Calu3 (cell line): ENCODE data around the gene CDKL1. TPM values are rescaled to one million over a fixed set of nuclear protein-coding genes. Genes with fewer than 3 reads are reported as not detected.

Experiments
- BruUV-seq: library from RNA; stranded (reverse); fragments of 400-500 nt; replicated peaks from 2 replicates; lab custom pipeline; 2021; lab: Mats Ljungman, UMichigan
- CTCF ChIA-PET: fragments of 300-600 bp; sonication (Branson Sonifier 250); formaldehyde crosslinking; loops from one replicate; lab custom pipeline; 2022; ENCODE audit warnings: antibody characterized with exemption; lab: Charles Lee
- DNase-seq: peaks from one replicate; pipeline ENCODE4 v3.0.0; 2022
- H3K27ac Mint-ChIP-seq: one replicate; pipeline ENCODE4 v1.8.0; 2022; ENCODE audit warnings: mixed read lengths; ENCODE audit not compliant: unreplicated experiment
- H3K27me3 Mint-ChIP-seq: one replicate; pipeline ENCODE4 v1.8.0; 2022; ENCODE audit warnings: mixed read lengths; ENCODE audit not compliant: unreplicated experiment
- H3K36me3 Mint-ChIP-seq: one replicate; pipeline ENCODE4 v1.8.0; 2022; ENCODE audit warnings: mild to moderate bottlenecking, moderate library complexity, mixed read lengths; ENCODE audit not compliant: insufficient read depth, unreplicated experiment
- H3K4me1 Mint-ChIP-seq: one replicate; pipeline ENCODE4 v1.8.0; 2022; ENCODE audit warnings: mild to moderate bottlenecking, low read depth, mixed read lengths; ENCODE audit not compliant: unreplicated experiment
- H3K4me3 Mint-ChIP-seq: one replicate; pipeline ENCODE4 v1.8.0; 2022; ENCODE audit warnings: mild to moderate bottlenecking, low read depth, moderate library complexity, mixed read lengths; ENCODE audit not compliant: unreplicated experiment
- H3K9me3 Mint-ChIP-seq: one replicate; pipeline ENCODE4 v1.8.0; 2022; ENCODE audit warnings: low read depth, mixed read lengths; ENCODE audit not compliant: unreplicated experiment
- CTCF ChIP-seq: fragments of 200-600 bp; IDR thresholded peaks from one replicate; pipeline ENCODE4 v1.8.0; 2022; ENCODE audit warnings: antibody characterized with exemption; ENCODE audit not compliant: unreplicated experiment
- intact Hi-C: fragments of 100-400 bp; cut with micrococcal nuclease; formaldehyde crosslinking; loops from one replicate; pipeline ENCODE4 v1.10.0; 2022; ENCODE audit not compliant: unreplicated experiment
- total RNA-seq: library from RNA; stranded (reverse); gene quantifications from 2 replicates; pipeline ENCODE4 v1.2.3, GENCODE V29; 2022

The CDKL1 gene
- total RNA-seq, 1 experiment from 2014 or later, result 3.0 TPM

GRCh38 chr14:50354527-50354926 lies 42.2 kb downstream of the CDKL1 start:
- H3K27me3 Mint-ChIP-seq, result no peaks in the 10 kb centered on the region
- CTCF ChIA-PET, result no interaction called here
- no TSS peak for BruUV-seq

GRCh38 chr14:50353126-50353525 lies 43.6 kb downstream of the CDKL1 start:
- no peak for DNase-seq
- intact Hi-C loops, result no loop called here
- H3K9me3 Mint-ChIP-seq, result no peaks in the 10 kb centered on the region
- H3K4me1 Mint-ChIP-seq, result peaks cover 8% of the 10 kb centered on the region
- no peak overlapping the region for H3K27ac Mint-ChIP-seq
- no peaks in the 10 kb centered on the region for H3K36me3 Mint-ChIP-seq
- BruUV-seq, result no TSS peak
- TF ChIP-seq CTCF, result no peak
- CTCF ChIA-PET, result no interaction called here
- no peak overlapping the region for H3K4me3 Mint-ChIP-seq
- H3K27me3 Mint-ChIP-seq, result no peaks in the 10 kb centered on the region

More at GRCh38 chr14:50354527-50354926, 42.2 kb downstream of the CDKL1 start:
- intact Hi-C loops, result no loop called here
- Mint-ChIP-seq H3K9me3 (no peaks in the 10 kb centered on the region), H3K4me1 (peaks cover 8% of the 10 kb centered on the region), H3K36me3 (no peaks in the 10 kb centered on the region), H3K27ac (no peak overlapping the region), H3K4me3 (no peak overlapping the region)
- no peak for DNase-seq
- no peak for TF ChIP-seq CTCF

- no peak for DNase-seq
- H3K9me3 Mint-ChIP-seq, result no peaks in the 10 kb centered on the region
- H3K27ac Mint-ChIP-seq, result no peak overlapping the region
- H3K4me1 Mint-ChIP-seq, result peaks cover 13% of the 10 kb centered on the region
- no peak for TF ChIP-seq CTCF
- CTCF ChIA-PET, result no interaction called here
- BruUV-seq, result no TSS peak
- H3K27me3 Mint-ChIP-seq, result no peaks in the 10 kb centered on the region
- no peaks in the 10 kb centered on the region for H3K36me3 Mint-ChIP-seq
- no peak overlapping the region for H3K4me3 Mint-ChIP-seq
- intact Hi-C loops, result no loop called here
Observed at GRCh38 chr14:50352584-50352983, 44.1 kb downstream of the CDKL1 start.

- no peak for DNase-seq
- no peaks in the 10 kb centered on the region for H3K36me3 Mint-ChIP-seq
- TF ChIP-seq CTCF, result no peak
- intact Hi-C loops, result no loop called here
- peaks cover 22% of the 10 kb centered on the region for H3K4me1 Mint-ChIP-seq
- no peak overlapping the region for H3K27ac Mint-ChIP-seq
- BruUV-seq, result no TSS peak
- CTCF ChIA-PET, result no interaction called here
- no peaks in the 10 kb centered on the region for H3K27me3 Mint-ChIP-seq
- no peaks in the 10 kb centered on the region for H3K9me3 Mint-ChIP-seq
- no peak overlapping the region for H3K4me3 Mint-ChIP-seq
Observed at GRCh38 chr14:50350975-50351374, 45.7 kb downstream of the CDKL1 start.
